GM23338 (cell line): ENCODE measurements around the gene ALG6.

ENCODE experiments used
- CTCF ChIP-seq, 2 experiments: fragments of 200-600 bp in 1 of 2; sonication (generic) in 1 of 2; conservative IDR thresholded peaks; 2 replicates each; pipeline versions ENCODE4 v1.5.1 to v1.6.1; 2016 to 2017; ENCODE audit warnings: antibody characterized with exemption in 2 of 2, low read depth in 2 of 2, mild to moderate bottlenecking in 2 of 2, moderate library complexity in 1 of 2
- EZH2phosphoT487 ChIP-seq: fragments of 200-600 bp; sonication (generic); IDR thresholded peaks from one replicate; pipeline ENCODE4 v1.8.1; 2018; ENCODE audit warnings: antibody characterized with exemption; ENCODE audit not compliant: unreplicated experiment

GRCh38 chr1:63448731-63449246, 81.4 kb downstream of the ALG6 start:
- no peak for TF ChIP-seq CTCF (conservative IDR thresholded peaks at IDR 0.05; ENCODE audit: low read depth in 2 of 2)
- TF ChIP-seq EZH2phosphoT487, result no peak
